H1 (cell line): ENCODE measurements around the gene PIM1. TPM values are rescaled to one million over a fixed set of nuclear protein-coding genes. Genes with fewer than 3 reads are reported as not detected.
A peak's percentile ranks its signal among the peaks of the same experiment; 100 is the strongest.

Source experiments
- CTCF ChIA-PET: fragments of 300-600 bp; sonication (Branson Sonifier 250); formaldehyde crosslinking; loops from one replicate; lab custom pipeline; 2021; ENCODE audit not compliant: partially characterized antibody; lab: Charles Lee
- POLR2A ChIA-PET: fragments of 300-600 bp; sonication (Branson Sonifier 250); formaldehyde crosslinking; loops from one replicate; lab custom pipeline; 2021; ENCODE audit warnings: inconsistent platforms; ENCODE audit not compliant: partially characterized antibody; lab: Charles Lee
- DNase-seq, 2 experiments: peaks; one replicate each; pipeline versions ENCODE4 v3.0.0 to v3.0.0-alpha.2; 2010 to 2022; ENCODE audit warnings: low spot score in 2 of 2, low read depth in 1 of 2, mixed read lengths in 1 of 2
- FAIRE-seq: peaks from 2 replicates; lab custom pipeline; 2011; peaks lifted over from hg19 to GRCh38; lab: Jason Lieb, UNC
- H2AFZ ChIP-seq: 2 replicates; pipeline ENCODE4 v1.8.1; 2012; ENCODE audit warnings: low read length, inconsistent platforms
- H2AK5ac ChIP-seq: 2 replicates; pipeline ENCODE4 v1.6.1; 2013; ENCODE audit warnings: low read depth, low read length
- H2BK120ac ChIP-seq: replicated peaks from 2 replicates; pipeline ENCODE3; 2013; ENCODE audit warnings: low read depth, low read length, inconsistent platforms
- H2BK12ac ChIP-seq: 2 replicates; pipeline ENCODE4 v1.6.1; 2013; ENCODE audit warnings: low read depth, low read length
- H2BK15ac ChIP-seq: 2 replicates; pipeline ENCODE4 v1.6.1; 2013; ENCODE audit warnings: low read length
- H2BK20ac ChIP-seq: 2 replicates; pipeline ENCODE4 v1.6.1; 2013; ENCODE audit warnings: low read length
- H2BK5ac ChIP-seq: 2 replicates; pipeline ENCODE4 v1.6.1; 2013; ENCODE audit warnings: low read depth, low read length
- H3K14ac ChIP-seq: 2 replicates; pipeline ENCODE4 v1.6.1; 2013; ENCODE audit warnings: inconsistent platforms; ENCODE audit not compliant: insufficient read length
- H3K18ac ChIP-seq: 2 replicates; pipeline ENCODE4 v1.6.1; 2013; ENCODE audit warnings: low read length; ENCODE audit errors: extremely low read depth
- H3K23ac ChIP-seq: 2 replicates; pipeline ENCODE4 v1.6.1; 2013; ENCODE audit warnings: inconsistent platforms; ENCODE audit not compliant: insufficient read length
- H3K23me2 ChIP-seq: 2 replicates; pipeline ENCODE4 v1.6.1; 2013; ENCODE audit warnings: low read depth, low read length
- H3K27ac ChIP-seq: 2 replicates; pipeline ENCODE4 v1.6.1; 2011; ENCODE audit warnings: low read depth, low read length, inconsistent platforms
- H3K27me3 ChIP-seq, 4 experiments: replicated peaks in 1 of 4; 1 replicate in 1 of 4; 2 replicates in 3 of 4; pipeline versions ENCODE4 v1.6.1 to v1.8.1; 2011 to 2013; ENCODE audit warnings: low read length in 3 of 4, mild to moderate bottlenecking in 3 of 4, inconsistent platforms in 2 of 4, mixed read lengths in 2 of 4, moderate library complexity in 1 of 4; ENCODE audit not compliant: control insufficient read depth in 3 of 4, insufficient read depth in 3 of 4; ENCODE audit errors: extremely low read depth in 1 of 4
- H3K36me3 ChIP-seq, 4 experiments: 2 replicates each; pipeline versions ENCODE4 v1.6.1 to v1.8.1; 2011 to 2013; ENCODE audit warnings: mild to moderate bottlenecking in 4 of 4, low read length in 3 of 4, moderate library complexity in 2 of 4, control low read depth in 1 of 4, inconsistent platforms in 1 of 4; ENCODE audit not compliant: insufficient read depth in 4 of 4, control insufficient read depth in 2 of 4
- H3K4ac ChIP-seq: replicated peaks from 2 replicates; pipeline ENCODE3; 2013; ENCODE audit warnings: low read length, low read depth, mixed read lengths, inconsistent platforms; ENCODE audit not compliant: insufficient read length
- H3K4me1 ChIP-seq, 4 experiments: replicated peaks in 1 of 4; 1 replicate in 1 of 4; 2 replicates in 3 of 4; pipeline versions ENCODE4 v1.6.1 to v1.8.1; 2011 to 2013; ENCODE audit warnings: low read length in 3 of 4, inconsistent platforms in 2 of 4, mixed read lengths in 1 of 4; ENCODE audit not compliant: insufficient read depth in 4 of 4, control insufficient read depth in 3 of 4
- H3K4me2 ChIP-seq, 2 experiments: 2 replicates each; pipeline versions ENCODE4 v1.6.1 to v1.8.1; 2011 to 2013; ENCODE audit warnings: low read depth in 2 of 2, low read length in 2 of 2, control low read depth in 1 of 2, inconsistent platforms in 1 of 2, mild to moderate bottlenecking in 1 of 2; ENCODE audit not compliant: insufficient read depth in 1 of 2
- H3K4me3 ChIP-seq, 4 experiments: fragments of 200-600, 300-600 bp in 1 of 4; sonication (generic), shearing (Covaris generic), sonication (Bioruptor Twin) in 1 of 4; 2 replicates each; pipeline versions ENCODE4 v1.5.1 to v1.8.1; 2011 to 2016; ENCODE audit warnings: low read length in 4 of 4, low read depth in 3 of 4, control low read depth in 2 of 4, inconsistent platforms in 2 of 4, mild to moderate bottlenecking in 2 of 4, mixed read lengths in 1 of 4, moderate library complexity in 1 of 4; ENCODE audit not compliant: insufficient read depth in 2 of 4; ENCODE audit errors: extremely low read depth in 1 of 4
- H3K56ac ChIP-seq: replicated peaks from 2 replicates; pipeline ENCODE3; 2013; ENCODE audit warnings: low read depth, mild to moderate bottlenecking, mixed read lengths, low read length, inconsistent platforms; ENCODE audit not compliant: insufficient read length
- H3K79me1 ChIP-seq: 2 replicates; pipeline ENCODE4 v1.6.1; 2013; ENCODE audit warnings: low read depth, low read length, control low read depth
- H3K79me2 ChIP-seq, 2 experiments: 2 replicates each; pipeline versions ENCODE4 v1.6.1 to v1.8.1; 2012 to 2013; ENCODE audit warnings: low read length in 2 of 2, mild to moderate bottlenecking in 2 of 2, inconsistent platforms in 1 of 2; ENCODE audit not compliant: insufficient read depth in 2 of 2, control insufficient read depth in 1 of 2
- H3K9ac ChIP-seq, 4 experiments: replicated peaks in 1 of 4; 1 replicate in 1 of 4; 2 replicates in 3 of 4; pipeline versions ENCODE4 v1.6.1 to v1.8.1; 2011 to 2013; ENCODE audit warnings: low read depth in 3 of 4, low read length in 3 of 4, control low read depth in 2 of 4, mild to moderate bottlenecking in 2 of 4, moderate library complexity in 2 of 4, inconsistent platforms in 1 of 4; ENCODE audit errors: extremely low read depth in 1 of 4
- H3K9me3 ChIP-seq, 2 experiments: 2 replicates each; pipeline versions ENCODE4 v1.6.1 to v1.8.1; 2012 to 2013; ENCODE audit warnings: mild to moderate bottlenecking in 2 of 2, moderate library complexity in 2 of 2, control low read depth in 1 of 2, inconsistent platforms in 1 of 2, low read depth in 1 of 2, low read length in 1 of 2, mixed read lengths in 1 of 2; ENCODE audit not compliant: insufficient read depth in 2 of 2
- H4K20me1 ChIP-seq, 2 experiments: replicated peaks in 1 of 2; 2 replicates each; pipeline versions ENCODE3 to v1.8.1; 2011 to 2013; ENCODE audit warnings: inconsistent platforms in 2 of 2, low read length in 2 of 2, mild to moderate bottlenecking in 1 of 2; ENCODE audit not compliant: insufficient read depth in 2 of 2, control insufficient read depth in 1 of 2
- H4K5ac ChIP-seq: 2 replicates; pipeline ENCODE4 v1.6.1; 2013; ENCODE audit warnings: low read length, low read depth, mixed read lengths, inconsistent platforms; ENCODE audit not compliant: insufficient read length
- H4K8ac ChIP-seq: 2 replicates; pipeline ENCODE4 v1.8.0; 2013; ENCODE audit warnings: mild to moderate bottlenecking, moderate library complexity, low read length, inconsistent platforms; ENCODE audit not compliant: insufficient read depth; ENCODE audit errors: extremely low read depth
- H4K91ac ChIP-seq: replicated peaks from 2 replicates; pipeline ENCODE3; 2013; ENCODE audit warnings: low read length, mixed read lengths, inconsistent platforms; ENCODE audit not compliant: insufficient read length
- ASH2L ChIP-seq: fragments of 200-600, 300-600 bp; sonication (generic); IDR thresholded peaks from one replicate; pipeline ENCODE4 v1.7.1; 2017; ENCODE audit warnings: low read length
- BCL11A ChIP-seq, 2 experiments: IDR thresholded peaks; one replicate each; pipeline ENCODE4 v1.6.1; 2011; ENCODE audit warnings: low read depth in 2 of 2, low read length in 2 of 2, mild to moderate bottlenecking in 2 of 2
- CTCF ChIP-seq, 3 experiments: IDR thresholded peaks; 1 replicate in 2 of 3; 2 replicates in 1 of 3; pipeline versions ENCODE4 v1.5.1 to v1.6.1; 2011; ENCODE audit warnings: low read length in 3 of 3, mild to moderate bottlenecking in 3 of 3, inconsistent platforms in 2 of 3, low read depth in 1 of 3, moderate library complexity in 1 of 3; ENCODE audit not compliant: insufficient read depth in 1 of 3; ENCODE audit errors: control extremely low read depth in 1 of 3
- JUN ChIP-seq: IDR thresholded peaks from 2 replicates; pipeline ENCODE4 v1.6.1; 2011; ENCODE audit warnings: low read depth, mild to moderate bottlenecking, improper control_type of control experiment, low read length
- KDM1A ChIP-seq: fragments of 200-600, 300-600 bp; sonication (generic); IDR thresholded peaks from 2 replicates; pipeline ENCODE4 v1.7.1; 2016; ENCODE audit warnings: mild to moderate bottlenecking, low read length, borderline replicate concordance
- MAX ChIP-seq: IDR thresholded peaks from 2 replicates; pipeline ENCODE4 v1.6.1; 2012; ENCODE audit warnings: inconsistent platforms
- NANOG ChIP-seq: IDR thresholded peaks from 2 replicates; pipeline ENCODE4 v1.6.1; 2011; ENCODE audit warnings: low read length, low read depth, mild to moderate bottlenecking, inconsistent platforms; ENCODE audit not compliant: insufficient read depth, poor library complexity, severe bottlenecking
- SIN3A ChIP-seq, 2 experiments: IDR thresholded peaks in 1 of 2; conservative IDR thresholded peaks in 1 of 2; 2 replicates each; pipeline ENCODE4 v1.6.1; 2011 to 2012; ENCODE audit warnings: low read length in 2 of 2, improper control_type of control experiment in 1 of 2, low read depth in 1 of 2, mild to moderate bottlenecking in 1 of 2
- SP4 ChIP-seq: IDR thresholded peaks from 2 replicates; pipeline ENCODE4 v1.6.1; 2012; ENCODE audit warnings: low read length, inconsistent platforms
- WGBS, 2 experiments: shearing (Covaris generic) in 1 of 2; methylation state at CpG; one replicate each; pipeline versions ENCODE4 v1.1.6 to v1.1.7; 2013 to 2015; ENCODE audit warnings: low lambda C conversion rate in 2 of 2, mixed read lengths in 2 of 2, inconsistent platforms in 1 of 2, low coverage in 1 of 2, missing lambda C conversion rate in 1 of 2; ENCODE audit not compliant: insufficient replicate concordance in 2 of 2, insufficient coverage in 1 of 2, insufficient read length in 1 of 2; ENCODE audit errors: extremely low coverage in 1 of 2, missing lambda C conversion rate in 1 of 2; 5-methylcytosine and 5-hydroxymethylcytosine counted together
- polyA plus RNA-seq, 7 experiments: library from polyadenylated mRNA; depleted of rRNA in 3 of 7; stranded (reverse) in 5 of 7; unstranded in 2 of 7; fragments of >200 nt in 5 of 7; fragments of 200-250 nt in 2 of 7; gene quantifications; 1 replicate in 5 of 7; 2 replicates in 1 of 7; 4 replicates in 1 of 7; pipeline versions ENCODE4 v1.2.1 to v1.2.3, GENCODE V29; 2011 to 2013; ENCODE audit warnings: missing spikeins in 2 of 7, mixed read lengths in 2 of 7
- total RNA-seq: library from RNA; stranded (reverse); fragmentation: NEBNext Ultra II Directional; extraction: Animal tissue kit (Norgen Biotek cat#: 25700); gene quantifications from 2 replicates; pipeline ENCODE4 v1.2.1, GENCODE V29; 2021

Gene PIM1
- total and polyA plus RNA-seq, 2 of the 8 experiments (the other 6 are each of a cell fraction or from before 2014, with no cell fraction given): 25.5 to 94.9 TPM

GRCh38 chr6:37207903-37208456 lies 38.0 kb downstream of the PIM1 start:
- no peaks in the 10 kb centered on the region for H3K79me1 ChIP-seq
- peaks cover 0 to 2% of the 10 kb centered on the region in 2 experiments for H4K20me1 ChIP-seq
- no peaks in the 10 kb centered on the region for H3K79me2 ChIP-seq
- no peak overlapping the region for H3K4ac ChIP-seq
- no peak overlapping the region for H3K27ac ChIP-seq
- H2BK5ac ChIP-seq: no peak overlapping the region
- H3K18ac ChIP-seq: no peak overlapping the region
- no peak overlapping the region for H3K56ac ChIP-seq
- no peak overlapping the region for H4K91ac ChIP-seq
- no peak for FAIRE-seq
- DNase-seq: peak; percentile 87 to 97
- no peak overlapping the region for H3K23ac ChIP-seq
- H3K36me3 ChIP-seq: no peaks in the 10 kb centered on the region
- H2BK15ac ChIP-seq: no peak overlapping the region; the same call in 1 of the 2 replicates
- ChIA-PET CTCF (interaction anchor here (0.7 to 34.9 kb wide), 29 partner anchors 8 to 439 kb away, joined by 3 to 866 read pairs (median 5); no protein-coding TSS in a partner anchor), POLR2A (interaction anchor here (0.6 to 1.2 kb wide), 6 partner anchors 14 to 178 kb away, joined by 3 to 4 read pairs (median 3); no protein-coding TSS in a partner anchor)
- H2AK5ac ChIP-seq: no peak overlapping the region
- H2BK20ac ChIP-seq: peak overlapping the region; percentile 83; the same call in 1 of the 2 replicates
- no peaks in the 10 kb centered on the region for H3K27me3 ChIP-seq
- no peaks in the 10 kb centered on the region for H3K9me3 ChIP-seq
- 59% methylated on average over 7 of the region's 7 CpGs; no CpG with 5 or more reads in 1 of the 2 experiments for WGBS, 2 experiments
- H3K4me2 ChIP-seq: no peak overlapping the region
- no peak overlapping the region for H3K9ac ChIP-seq
- H4K8ac ChIP-seq: no peak overlapping the region
- H2BK12ac ChIP-seq: no peak overlapping the region
- peak overlapping the region; percentile 74 for H2AFZ ChIP-seq
- peaks cover 5% of the 10 kb centered on the region; the same call in 1 of the 2 replicates for H3K23me2 ChIP-seq
- no peak overlapping the region for H3K14ac ChIP-seq
- H3K4me1 ChIP-seq: no peaks in the 10 kb centered on the region; a peak in 1 of 7 replicates
- H4K5ac ChIP-seq: no peak overlapping the region
- H3K4me3 ChIP-seq: no peak overlapping the region
- H2BK120ac ChIP-seq: no peak overlapping the region
- TF ChIP-seq SP4 (no peak), SIN3A (conservative IDR thresholded peaks at IDR 0.05 in 1 of 2, IDR thresholded peaks at IDR 0.05 in 1 of 2; ENCODE audit: low read depth in 1 of 2, low read length in 2 of 2) (peak in 1 of 2 experiments; percentile 60; a peak in 1 of 4 replicates), CTCF (IDR thresholded peaks at IDR 0.05; ENCODE audit: control extremely low read depth in 1 of 3, insufficient read depth in 1 of 3, low read depth in 1 of 3, low read length in 3 of 3) (peak; percentile 87 to 94 (median 94)), BCL11A (IDR thresholded peaks at IDR 0.05; ENCODE audit: low read depth in 2 of 2, low read length in 2 of 2) (no peak), KDM1A (peak; percentile 70; the same call in 1 of the 2 replicates), MAX (0 out of 2 replicates have a peak, but pooled peaks have one; percentile 15), JUN (no peak), ASH2L (no peak), NANOG (no peak)
